Brain microvascular endothelial cell (primary cell): ENCODE results near the gene TREM2.

Source experiments
- DNase-seq: peaks from one replicate; pipeline ENCODE4 v3.0.0-alpha.2; 2020
- H3K27ac ChIP-seq: fragments of 250-450 bp; sonication (Bioruptor Pico); 2 replicates; pipeline ENCODE4 v1.5.1; 2020; ENCODE audit warnings: mild to moderate bottlenecking, moderate library complexity
- H3K27me3 ChIP-seq: fragments of 250-450 bp; sonication (Bioruptor Pico); replicated peaks from 2 replicates; pipeline ENCODE4 v1.5.1; 2020; ENCODE audit warnings: mild to moderate bottlenecking
- H3K36me3 ChIP-seq: fragments of 250-450 bp; sonication (Bioruptor Pico); replicated peaks from 2 replicates; pipeline ENCODE4 v1.5.1; 2020; ENCODE audit warnings: mild to moderate bottlenecking
- H3K4me3 ChIP-seq: 2 replicates; pipeline ENCODE4 v1.5.1; 2011; ENCODE audit warnings: low read depth, mild to moderate bottlenecking, control low read depth, low read length, moderate library complexity
- CTCF ChIP-seq: IDR thresholded peaks from 2 replicates; pipeline ENCODE4 v1.5.1; 2011; ENCODE audit warnings: low read depth, mild to moderate bottlenecking, moderate library complexity, low read length, control low read depth, inconsistent platforms; ENCODE audit errors: missing control alignments
- in situ Hi-C: cut with HindIII; loops from 2 replicates; pipeline ENCODE4 v1.10.0; 2017; ENCODE audit warnings: low sequenced_read_pairs, low pct_ligation_motif_present

Gene TREM2

DNA sequence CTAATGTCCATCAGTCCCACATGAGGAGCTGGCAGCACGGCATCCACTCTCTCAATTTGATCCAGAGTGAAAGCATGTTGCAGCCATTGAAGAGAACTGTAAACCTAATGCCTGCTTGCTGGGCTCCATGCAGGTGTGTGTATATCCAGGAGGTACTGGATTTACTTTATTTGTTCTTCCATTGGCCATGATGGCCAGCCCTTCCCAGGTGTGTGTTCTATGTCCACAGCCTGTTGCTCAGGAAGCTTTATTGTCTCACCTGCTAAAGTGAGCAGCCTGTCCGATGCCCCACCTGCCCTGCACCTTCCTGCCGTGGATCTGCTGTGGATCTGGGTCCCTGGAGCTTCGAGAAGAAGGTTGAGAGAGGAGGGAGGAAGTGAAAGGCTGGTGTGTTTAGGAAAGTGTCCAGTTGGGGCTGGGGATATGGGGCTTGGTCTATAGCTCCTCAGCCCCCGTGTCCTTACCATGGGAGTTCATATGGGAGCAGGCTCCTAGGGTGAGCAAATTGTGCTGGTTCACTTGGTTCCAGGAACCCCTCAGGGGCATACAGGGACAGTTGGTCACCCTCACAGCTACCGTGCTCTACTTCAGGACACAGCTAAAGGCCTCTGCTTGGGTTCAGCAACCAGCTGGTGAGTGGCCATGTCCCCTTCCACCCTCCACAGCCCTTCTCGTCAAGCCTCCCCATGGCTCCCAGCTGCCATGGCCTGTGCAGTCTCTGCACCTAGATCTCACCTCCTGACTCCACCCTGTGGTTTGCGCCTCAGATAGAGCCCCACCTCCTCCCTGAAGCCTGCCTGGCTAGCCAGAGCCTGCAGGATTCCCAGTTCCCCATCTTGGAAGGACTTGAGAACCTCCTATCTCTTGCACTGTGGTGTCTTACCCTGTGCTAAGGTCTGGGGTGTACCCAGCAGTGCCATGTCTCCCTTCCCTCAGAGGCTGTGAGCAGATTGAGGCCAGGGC lies 25.3 kb upstream of the TREM2 start:
- H3K27me3 ChIP-seq, result no peaks in the 10 kb centered on the region

GRCh38 chr6:41186031-41186562 lies 23.2 kb upstream of the TREM2 start:
- no peak overlapping the region for H3K27ac ChIP-seq
- in situ Hi-C loops, result no loop called here
- no peak for DNase-seq

More for the DNA sequence above, 25.3 kb upstream of the TREM2 start:
- no peak overlapping the region for H3K4me3 ChIP-seq
- no peak for DNase-seq
- in situ Hi-C loops, result no loop called here
- no peak for TF ChIP-seq CTCF
- no peaks in the 10 kb centered on the region for H3K36me3 ChIP-seq
- no peak overlapping the region for H3K27ac ChIP-seq

GRCh38 chr6:41184761-41185160 lies 21.8 kb upstream of the TREM2 start:
- no peaks in the 10 kb centered on the region for H3K27me3 ChIP-seq
- in situ Hi-C loops, result no loop called here
- no peak for TF ChIP-seq CTCF
- H3K27ac ChIP-seq, result no peak overlapping the region
- H3K4me3 ChIP-seq, result no peak overlapping the region
- no peak for DNase-seq
- no peaks in the 10 kb centered on the region for H3K36me3 ChIP-seq

More at GRCh38 chr6:41186031-41186562, 23.2 kb upstream of the TREM2 start:
- H3K36me3 ChIP-seq, result no peaks in the 10 kb centered on the region
- no peaks in the 10 kb centered on the region for H3K27me3 ChIP-seq
- TF ChIP-seq CTCF, result no peak
- H3K4me3 ChIP-seq, result no peak overlapping the region

DNA sequence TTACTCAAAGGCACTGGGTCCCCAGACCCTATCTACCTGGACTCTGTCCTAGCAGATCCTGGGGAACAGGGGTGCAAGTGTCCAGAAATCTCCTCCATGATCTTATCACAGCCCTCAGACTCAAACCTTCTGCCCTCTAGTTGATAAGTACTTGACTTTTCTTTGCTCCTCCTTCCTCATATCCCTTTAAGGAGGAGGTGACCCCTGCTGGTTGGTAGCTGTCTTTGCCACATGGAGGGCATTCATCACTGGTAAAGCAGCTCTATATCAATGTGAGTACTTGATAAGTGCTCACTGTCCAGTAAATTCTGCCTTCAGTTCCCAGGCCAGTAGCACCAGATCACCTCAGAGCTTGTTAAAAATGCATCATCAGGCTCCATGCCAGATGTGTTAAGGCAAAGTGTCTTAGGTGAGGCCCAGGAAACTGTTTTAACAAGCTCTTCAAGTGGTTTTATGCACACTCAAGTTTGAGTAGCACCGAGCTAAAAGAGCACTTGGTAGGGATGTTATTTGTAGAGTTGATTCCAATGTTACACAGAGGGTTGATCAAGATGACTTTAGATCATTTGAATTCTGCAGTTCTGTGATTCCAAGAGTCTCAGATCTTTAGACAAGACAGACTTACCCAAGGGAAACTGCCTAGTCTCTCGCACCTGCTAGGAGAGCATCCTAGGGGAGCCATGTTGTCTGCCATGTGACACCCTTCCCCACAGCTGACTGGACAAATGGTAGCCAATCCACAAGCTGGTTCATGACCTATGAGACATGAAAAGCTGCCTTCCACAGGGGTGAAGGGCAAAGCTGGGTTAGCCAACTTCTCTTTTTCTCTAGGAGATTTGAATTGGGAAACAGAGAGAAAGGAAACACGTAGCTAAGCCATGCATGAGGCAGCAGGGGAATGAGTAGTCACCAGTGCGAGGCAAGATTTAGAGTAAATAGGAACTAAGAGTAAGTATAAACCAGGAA lies 19.4 kb upstream of the TREM2 start:
- TF ChIP-seq CTCF, result peak; percentile 83
- Histone ChIP-seq H3K36me3 (no peaks in the 10 kb centered on the region), H3K27ac (no peak overlapping the region), H3K27me3 (no peaks in the 10 kb centered on the region), H3K4me3 (no peak overlapping the region)
- DNase-seq, result peak; percentile 52
- in situ Hi-C loops, result no loop called here

- Histone ChIP-seq H3K4me3 (no peak overlapping the region), H3K27me3 (no peaks in the 10 kb centered on the region), H3K36me3 (no peaks in the 10 kb centered on the region), H3K27ac (no peak overlapping the region)
- no peak for DNase-seq
- in situ Hi-C loops, result no loop called here
- no peak for TF ChIP-seq CTCF
Observed at GRCh38 chr6:41181566-41181965, 18.6 kb upstream of the TREM2 start.
